GM19395 (cell line): ENCODE data around the gene ARRDC5.
"Not testable (repeated sequence)": the region's sequence is repeated elsewhere in the genome, so short reads cannot be mapped to it uniquely, and the experiment has no call there.

Experiments used
- ATAC-seq: cut with Tn5 transposase; IDR thresholded peaks from one replicate; pipeline ENCODE4 v1.9.1; 2021; ENCODE audit warnings: mild to moderate bottlenecking, moderate library complexity; ENCODE audit not compliant: unreplicated experiment

Gene ARRDC5

DNA sequence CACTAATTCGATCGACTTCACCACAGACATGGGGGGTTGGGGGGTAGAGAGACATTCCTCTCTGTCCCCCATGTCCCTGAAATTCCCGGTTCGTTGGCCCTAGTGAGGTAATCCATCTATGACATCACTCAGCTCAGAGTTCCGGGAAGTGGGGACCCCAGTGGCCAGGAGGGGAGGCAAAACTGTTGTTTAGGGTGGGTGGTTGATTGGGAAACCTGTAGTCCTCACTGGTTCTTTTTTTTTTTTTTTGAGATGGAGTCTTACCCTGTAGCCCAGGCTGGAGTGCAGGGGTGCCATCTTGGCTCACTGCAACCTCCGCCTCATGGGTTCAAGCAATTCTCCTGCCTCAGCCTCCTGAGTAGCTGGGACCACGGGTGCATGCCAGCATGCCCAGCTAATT is at the start of gene ARRDC5:
Gene ARRDC5 (minus strand): TSS at position 101 of the 400 bp plus-strand sequence. CDS start 71 bp downstream, at position 30.
- ATAC-seq, result no peak

GRCh38 chr19:4951656-4952055 is 49.0 kb upstream of the ARRDC5 start:
- no peak for ATAC-seq

DNA sequence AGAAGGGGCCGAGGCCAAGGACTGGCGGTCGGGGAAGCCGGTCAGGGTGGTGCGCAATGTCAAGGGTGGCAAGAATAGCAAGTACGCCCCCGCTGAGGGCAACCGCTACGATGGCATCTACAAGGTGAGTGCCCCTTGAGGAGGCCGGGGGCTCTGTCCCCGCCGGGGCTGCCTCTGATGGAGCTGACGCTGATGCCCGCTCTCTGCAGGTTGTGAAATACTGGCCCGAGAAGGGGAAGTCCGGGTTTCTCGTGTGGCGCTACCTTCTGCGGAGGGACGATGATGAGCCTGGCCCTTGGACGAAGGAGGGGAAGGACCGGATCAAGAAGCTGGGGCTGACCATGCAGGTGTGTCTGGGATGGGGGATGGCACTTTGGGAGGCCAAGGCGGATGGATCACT is 48.0 kb upstream of the ARRDC5 start:
- ATAC-seq, result not testable (repeated sequence)

GRCh38 chr19:4941638-4942169 is 39.0 kb upstream of the ARRDC5 start:
- ATAC-seq, result not testable (repeated sequence)

DNA sequence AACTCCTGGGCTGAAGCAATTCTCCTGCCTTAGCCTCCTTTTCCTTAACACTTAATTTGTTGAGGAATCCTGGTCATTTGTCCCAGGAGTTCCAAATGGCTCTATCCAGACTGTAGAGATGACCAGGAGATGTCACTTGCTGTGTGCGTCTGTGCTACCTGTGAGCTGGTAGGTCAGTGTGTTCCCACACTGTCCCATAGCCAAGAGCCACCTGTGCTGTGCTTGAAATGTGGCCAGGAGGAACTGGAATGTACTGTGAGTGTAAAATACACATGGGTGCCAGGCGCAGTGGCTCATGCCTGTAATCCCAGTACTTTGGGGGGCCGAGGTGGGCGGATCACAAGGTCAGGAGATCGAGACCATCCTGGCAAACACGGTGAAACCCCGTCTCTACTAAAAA is 36.8 kb upstream of the ARRDC5 start:
- no peak for ATAC-seq

- ATAC-seq, result not testable (repeated sequence)
Measured at GRCh38 chr19:4938461-4938860, 35.8 kb upstream of the ARRDC5 start.

GRCh38 chr19:4937060-4937459 is 34.4 kb upstream of the ARRDC5 start:
- no peak for ATAC-seq

- no peak for ATAC-seq
Measured at GRCh38 chr19:4935444-4935843, 32.7 kb upstream of the ARRDC5 start.

DNA sequence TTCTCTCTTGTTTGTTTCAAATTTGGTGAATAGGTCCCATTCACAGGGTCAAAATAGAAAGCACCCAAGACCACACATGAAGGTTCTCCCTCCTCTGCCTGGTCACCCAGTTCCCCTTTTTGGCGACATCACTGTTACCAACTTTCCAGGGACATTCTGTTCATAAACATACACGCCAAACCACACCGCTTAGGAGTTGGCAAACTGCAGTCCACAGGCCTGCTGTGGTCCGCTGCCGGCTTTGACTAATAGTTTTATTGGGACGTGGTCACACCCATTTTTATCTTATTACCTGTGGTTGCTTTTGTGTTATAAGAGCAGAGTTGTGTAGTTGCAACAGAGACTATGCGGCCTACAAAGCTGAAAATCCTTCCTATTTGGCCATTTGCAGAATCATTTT is 30.8 kb upstream of the ARRDC5 start:
- ATAC-seq, result no peak

DNA sequence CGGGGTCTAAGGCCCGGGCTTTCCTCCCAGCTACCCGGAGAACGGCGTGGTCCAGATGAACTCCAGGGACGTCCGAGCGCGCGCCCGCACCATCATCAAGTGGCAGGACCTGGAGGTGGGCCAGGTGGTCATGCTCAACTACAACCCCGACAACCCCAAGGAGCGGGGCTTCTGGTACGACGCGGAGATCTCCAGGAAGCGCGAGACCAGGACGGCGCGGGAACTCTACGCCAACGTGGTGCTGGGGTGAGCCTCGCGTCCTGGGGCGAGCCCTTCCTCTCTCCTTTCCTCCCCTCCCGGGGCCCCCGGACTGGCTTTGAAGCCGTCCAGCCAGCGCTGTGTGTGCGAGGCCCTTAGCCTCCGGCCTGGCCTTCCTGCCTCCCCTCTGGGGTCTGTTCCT is 30.0 kb upstream of the ARRDC5 start:
- no peak for ATAC-seq

GRCh38 chr19:4930664-4931063 is 28.0 kb upstream of the ARRDC5 start:
- no peak for ATAC-seq

DNA sequence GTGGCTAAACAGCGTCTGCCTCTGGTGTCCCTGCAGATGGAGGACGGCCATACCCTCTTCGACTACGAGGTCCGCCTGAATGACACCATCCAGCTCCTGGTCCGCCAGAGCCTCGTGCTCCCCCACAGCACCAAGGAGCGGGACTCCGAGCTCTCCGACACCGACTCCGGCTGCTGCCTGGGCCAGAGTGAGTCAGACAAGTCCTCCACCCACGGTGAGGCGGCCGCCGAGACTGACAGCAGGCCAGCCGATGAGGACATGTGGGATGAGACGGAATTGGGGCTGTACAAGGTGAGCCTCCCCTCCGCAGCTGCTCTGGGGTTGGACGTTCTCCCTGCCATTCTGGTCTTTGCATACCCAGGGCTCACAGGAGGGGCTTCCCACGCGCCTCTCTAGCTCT is 26.5 kb upstream of the ARRDC5 start:
- no peak for ATAC-seq

GRCh38 chr19:4923276-4923747 is 20.6 kb upstream of the ARRDC5 start:
- ATAC-seq, result no peak

- ATAC-seq, result no peak
Measured at GRCh38 chr19:4922530-4923275, 20.0 kb upstream of the ARRDC5 start.

DNA sequence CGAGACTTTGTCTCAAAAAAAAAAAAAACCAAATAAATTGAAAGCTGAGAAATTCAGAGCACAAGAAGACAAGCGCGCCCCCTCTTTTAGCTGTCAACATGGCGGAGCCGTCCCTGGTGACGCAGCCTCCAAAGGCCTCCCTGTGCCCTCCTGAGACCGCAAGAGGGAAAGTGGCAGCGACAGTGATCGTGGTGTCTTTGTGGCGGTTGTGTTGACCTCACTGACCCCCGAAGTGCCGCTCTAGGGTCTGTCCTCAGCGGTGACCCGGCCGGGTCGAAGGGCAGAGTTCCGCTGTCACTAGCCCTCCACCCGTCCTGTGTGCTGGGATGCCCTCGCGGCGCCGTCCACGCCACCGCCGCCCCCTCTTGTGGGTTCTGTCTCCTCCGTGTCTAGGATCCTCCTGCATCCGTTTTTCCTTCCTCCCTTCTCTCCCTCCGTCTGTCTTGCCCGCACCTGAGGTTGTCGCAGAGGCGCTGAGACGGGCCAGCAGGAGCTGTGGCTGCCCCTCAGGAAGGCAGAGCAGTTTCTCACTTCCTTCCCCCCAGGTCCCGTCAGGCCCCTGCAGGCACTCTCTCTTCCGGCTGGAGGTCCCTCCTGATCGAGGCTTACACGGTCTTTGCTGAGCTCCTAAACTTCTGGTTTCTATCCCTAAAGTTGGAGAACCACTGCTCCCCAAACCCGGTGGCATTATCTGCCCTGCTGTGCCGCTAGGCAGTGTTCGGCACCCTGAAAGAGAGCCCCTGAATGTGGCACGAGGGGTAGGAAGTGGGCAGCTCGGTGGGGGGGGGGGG is 13.8 kb upstream of the ARRDC5 start:
- no peak for ATAC-seq

DNA sequence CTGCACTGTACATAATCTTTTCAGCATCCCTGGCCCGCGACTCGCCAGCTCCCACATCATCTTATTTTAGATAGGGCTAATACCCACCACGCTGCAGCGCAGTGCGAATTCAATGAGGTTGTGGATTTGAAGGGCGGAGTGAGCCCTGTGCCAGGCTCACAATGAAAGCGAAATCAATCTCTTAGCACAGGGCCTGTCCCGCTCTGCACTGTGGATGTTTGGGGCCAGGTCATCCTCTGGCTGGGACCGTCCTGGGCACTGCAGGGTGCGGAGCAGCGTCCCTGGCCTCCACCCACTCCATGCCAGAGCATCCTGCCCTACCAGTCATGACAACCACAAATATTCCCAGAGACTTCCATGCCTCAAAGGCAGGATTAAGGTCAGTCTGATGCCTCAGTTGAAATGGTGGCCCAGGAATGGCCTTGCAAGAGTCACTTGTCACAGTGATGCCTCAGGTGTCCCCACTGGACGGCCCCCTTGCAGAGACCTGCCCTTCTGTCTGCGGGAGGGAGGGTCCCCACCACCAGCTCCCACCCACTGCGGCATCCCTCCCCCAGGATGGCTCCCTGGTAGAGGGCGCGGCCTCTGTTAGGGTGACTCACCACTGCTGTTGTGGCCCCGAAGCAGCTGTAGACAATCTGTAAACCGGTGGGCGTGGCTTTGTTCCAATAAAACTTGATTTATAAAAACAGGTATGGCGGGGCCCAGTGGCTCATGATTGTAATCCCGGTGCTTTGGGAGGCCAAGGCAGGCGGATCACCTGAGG is 12.2 kb upstream of the ARRDC5 start:
- no peak for ATAC-seq

- ATAC-seq, result no peak
Measured at GRCh38 chr19:4913996-4914735, 11.5 kb upstream of the ARRDC5 start.

DNA sequence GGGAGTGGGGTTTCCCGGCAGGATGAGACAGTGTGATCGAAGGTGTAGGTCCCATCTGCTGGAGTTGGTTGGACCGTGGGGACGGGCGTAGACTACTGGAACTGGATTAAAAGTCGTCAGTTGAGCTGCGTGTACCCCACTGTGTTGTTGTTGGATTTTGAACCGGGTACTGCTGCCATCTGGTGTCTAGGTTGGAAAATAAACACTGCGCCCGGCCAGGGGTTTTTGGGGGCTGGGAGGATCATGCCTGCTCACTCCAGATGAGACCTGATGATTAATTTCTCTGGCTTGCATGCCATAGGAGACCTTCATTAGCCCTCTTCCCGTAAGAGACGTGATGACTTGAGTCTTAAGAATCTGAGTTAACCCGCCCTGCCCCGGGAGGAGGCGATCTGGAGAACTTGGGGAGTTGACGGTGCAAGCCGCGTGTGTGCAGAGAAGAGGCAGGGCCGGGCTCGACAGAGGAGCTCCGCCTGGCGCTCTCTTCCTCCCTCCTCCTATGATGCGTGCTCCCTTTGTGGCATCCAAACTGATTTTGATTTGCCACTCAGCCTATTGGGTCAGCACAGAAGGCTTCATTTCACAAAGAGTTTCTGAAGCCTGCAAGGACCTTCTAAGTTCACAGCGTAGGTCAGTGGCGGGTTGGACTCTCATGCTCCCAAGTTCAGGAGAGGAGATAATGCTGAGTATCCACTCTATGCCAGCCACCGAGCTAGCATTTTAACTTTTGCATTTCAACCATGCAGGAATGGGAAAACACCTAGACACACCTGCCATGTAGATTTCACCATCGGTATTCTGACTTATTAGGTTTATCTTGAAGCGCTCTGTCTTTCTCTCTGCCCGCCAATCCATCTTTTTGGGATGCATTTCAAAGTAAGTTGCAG is 9.3 kb upstream of the ARRDC5 start:
- ATAC-seq, result no peak

DNA sequence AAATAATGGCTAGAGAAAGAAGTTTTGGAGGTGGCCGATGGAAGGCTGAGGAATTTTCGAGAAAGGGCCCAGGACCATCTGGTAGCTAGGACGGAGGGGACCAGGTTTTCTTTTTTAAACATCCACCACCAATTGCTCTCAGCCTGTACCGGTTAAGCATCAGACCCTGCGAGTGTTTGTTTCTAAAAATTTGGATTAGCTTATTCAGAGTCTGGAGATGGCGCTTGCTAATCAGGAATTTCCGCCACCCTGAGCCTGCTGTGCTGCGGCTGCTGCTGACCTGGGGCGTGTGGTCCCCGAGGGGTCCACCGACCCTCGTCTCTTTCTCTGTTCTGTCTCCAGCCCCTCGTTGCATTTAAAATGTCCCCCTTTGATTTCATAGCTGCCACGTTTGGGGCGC is 8.6 kb upstream of the ARRDC5 start:
- ATAC-seq, result no peak
